GDM1 (cell line): ENCODE measurements around the gene ARHGAP22.
A peak's percentile ranks its signal among the peaks of the same experiment; 100 is the strongest.

Experiments used
- DNase-seq: peaks from one replicate; lab custom pipeline; 2025; lab: John Stamatoyannopoulos, UW

ARHGAP22 gene

GRCh38 chr10:48477616-48478015 lies 127.3 kb downstream of the ARHGAP22 start:
- no peak for DNase-seq

- no peak for DNase-seq
Measured at GRCh38 chr10:48477141-48477540, 127.7 kb downstream of the ARHGAP22 start.

GRCh38 chr10:48476279-48476982 lies 128.4 kb downstream of the ARHGAP22 start:
- no peak for DNase-seq

- DNase-seq, result no peak
Measured at GRCh38 chr10:48475943-48476278, 129.0 kb downstream of the ARHGAP22 start.

- DNase-seq, result no peak
Measured at GRCh38 chr10:48474765-48475365, 130.0 kb downstream of the ARHGAP22 start.

GRCh38 chr10:48473704-48474103 lies 131.2 kb downstream of the ARHGAP22 start:
- no peak for DNase-seq

GRCh38 chr10:48472501-48473069 lies 132.3 kb downstream of the ARHGAP22 start:
- DNase-seq, result no peak

GRCh38 chr10:48470893-48471805 lies 133.7 kb downstream of the ARHGAP22 start:
- DNase-seq, result no peak

- peak; percentile 96 for DNase-seq
Measured at GRCh38 chr10:48470115-48470892, 134.6 kb downstream of the ARHGAP22 start.

GRCh38 chr10:48469516-48470020 lies 135.3 kb downstream of the ARHGAP22 start:
- no peak for DNase-seq

GRCh38 chr10:48468866-48469511 lies 135.9 kb downstream of the ARHGAP22 start:
- no peak for DNase-seq

GRCh38 chr10:48468130-48468790 lies 136.6 kb downstream of the ARHGAP22 start:
- no peak for DNase-seq

GRCh38 chr10:48467669-48468068 lies 137.2 kb downstream of the ARHGAP22 start:
- DNase-seq, result no peak

GRCh38 chr10:48466611-48467240 lies 138.1 kb downstream of the ARHGAP22 start:
- no peak for DNase-seq

GRCh38 chr10:48465860-48466521 lies 138.9 kb downstream of the ARHGAP22 start:
- no peak for DNase-seq

- DNase-seq, result no peak
Measured at GRCh38 chr10:48464871-48465736, 139.8 kb downstream of the ARHGAP22 start.

GRCh38 chr10:48464121-48464870 lies 140.6 kb downstream of the ARHGAP22 start:
- no peak for DNase-seq
